Mesenchymal stem cell (in vitro differentiated cells and primary cell): Measurements from ENCODE around the gene TESK2.
A peak's percentile ranks its signal among the peaks of the same experiment; 100 is the strongest.

Experiments
- DNase-seq: peaks from one replicate; pipeline ENCODE4 v3.0.0-alpha.2; 2013
- H2AFZ ChIP-seq: one replicate; pipeline ENCODE4 v1.6.1; 2013; ENCODE audit warnings: low read depth, mild to moderate bottlenecking, control low read depth, inconsistent platforms, low read length, moderate library complexity
- H2AK5ac ChIP-seq: 2 replicates; pipeline ENCODE4 v1.6.1; 2013; ENCODE audit warnings: low read length, moderate library complexity, mild to moderate bottlenecking, inconsistent platforms; ENCODE audit not compliant: severe bottlenecking
- H2BK120ac ChIP-seq: one replicate; pipeline ENCODE4 v1.6.1; 2013; ENCODE audit warnings: low read depth, mild to moderate bottlenecking, inconsistent platforms, low read length, moderate library complexity
- H2BK12ac ChIP-seq, 2 experiments: one replicate each; pipeline ENCODE4 v1.6.1; 2013; ENCODE audit warnings: inconsistent platforms in 2 of 2, low read length in 2 of 2, mild to moderate bottlenecking in 2 of 2, moderate library complexity in 2 of 2, control low read depth in 1 of 2
- H2BK15ac ChIP-seq: one replicate; pipeline ENCODE4 v1.6.1; 2013; ENCODE audit warnings: mild to moderate bottlenecking, low read depth, inconsistent platforms; ENCODE audit not compliant: poor library complexity, severe bottlenecking
- H2BK5ac ChIP-seq: 2 replicates; pipeline ENCODE4 v1.6.1; 2013; ENCODE audit warnings: low read depth, mild to moderate bottlenecking, low read length, control low read depth, inconsistent platforms; ENCODE audit not compliant: poor library complexity, severe bottlenecking
- H3K14ac ChIP-seq, 2 experiments: one replicate each; pipeline ENCODE4 v1.6.1; 2013; ENCODE audit warnings: inconsistent platforms in 2 of 2, low read length in 2 of 2, control low read depth in 1 of 2, mild to moderate bottlenecking in 1 of 2, moderate library complexity in 1 of 2
- H3K18ac ChIP-seq, 2 experiments: one replicate each; pipeline ENCODE4 v1.6.1; 2013; ENCODE audit warnings: inconsistent platforms in 2 of 2, low read length in 2 of 2, control low read depth in 1 of 2, low read depth in 1 of 2, mild to moderate bottlenecking in 1 of 2
- H3K23ac ChIP-seq, 2 experiments: one replicate each; pipeline ENCODE4 v1.6.1; 2013; ENCODE audit warnings: inconsistent platforms in 2 of 2, low read length in 2 of 2, mild to moderate bottlenecking in 2 of 2, moderate library complexity in 2 of 2, control low read depth in 1 of 2
- H3K27ac ChIP-seq: 2 replicates; pipeline ENCODE4 v1.5.1; 2013; ENCODE audit warnings: mild to moderate bottlenecking, moderate library complexity, low read length, control low read depth, inconsistent platforms; ENCODE audit not compliant: poor library complexity, severe bottlenecking
- H3K27me3 ChIP-seq, 2 experiments: 2 replicates each; pipeline versions ENCODE4 v1.6.1 to v1.7.0; 2013; ENCODE audit warnings: low read length in 2 of 2, mild to moderate bottlenecking in 2 of 2, moderate library complexity in 2 of 2, control low read depth in 1 of 2, inconsistent platforms in 1 of 2; ENCODE audit not compliant: control insufficient read depth in 1 of 2, insufficient read depth in 1 of 2
- H3K36me3 ChIP-seq, 2 experiments: 2 replicates each; pipeline versions ENCODE4 v1.6.1 to v1.7.0; 2013; ENCODE audit warnings: low read length in 2 of 2, control low read depth in 1 of 2, inconsistent platforms in 1 of 2, low read depth in 1 of 2, mild to moderate bottlenecking in 1 of 2; ENCODE audit not compliant: insufficient read depth in 2 of 2, control insufficient read depth in 1 of 2
- H3K4ac ChIP-seq, 2 experiments: one replicate each; pipeline ENCODE4 v1.6.1; 2013; ENCODE audit warnings: inconsistent platforms in 2 of 2, low read length in 2 of 2, mild to moderate bottlenecking in 2 of 2, moderate library complexity in 2 of 2, control low read depth in 1 of 2, low read depth in 1 of 2
- H3K4me1 ChIP-seq: 2 replicates; pipeline ENCODE4 v1.6.1; 2013; ENCODE audit warnings: low read depth, low read length, control low read depth; ENCODE audit not compliant: control insufficient read depth, insufficient read depth
- H3K4me2 ChIP-seq: 2 replicates; pipeline ENCODE4 v1.6.1; 2013; ENCODE audit warnings: low read length, mild to moderate bottlenecking, inconsistent platforms; ENCODE audit not compliant: poor library complexity, severe bottlenecking
- H3K4me3 ChIP-seq, 2 experiments: 2 replicates each; pipeline versions ENCODE4 v1.5.1 to v1.7.0; 2013; ENCODE audit warnings: low read length in 2 of 2, mild to moderate bottlenecking in 2 of 2, control low read depth in 1 of 2, low read depth in 1 of 2; ENCODE audit not compliant: insufficient read depth in 1 of 2
- H3K79me1 ChIP-seq: replicated peaks from 2 replicates; pipeline ENCODE4 v1.6.1; 2013; ENCODE audit warnings: mild to moderate bottlenecking, control low read depth, low read length, inconsistent platforms; ENCODE audit not compliant: poor library complexity, severe bottlenecking
- H3K9ac ChIP-seq: 2 replicates; pipeline ENCODE4 v1.7.0; 2013; ENCODE audit warnings: mild to moderate bottlenecking, low read length, moderate library complexity
- H3K9me3 ChIP-seq: 2 replicates; pipeline ENCODE4 v1.7.0; 2013; ENCODE audit warnings: mild to moderate bottlenecking, low read length; ENCODE audit not compliant: control insufficient read depth
- H4K8ac ChIP-seq: one replicate; pipeline ENCODE4 v1.6.1; 2013; ENCODE audit warnings: inconsistent platforms, mild to moderate bottlenecking, low read length, moderate library complexity
- H4K91ac ChIP-seq: one replicate; pipeline ENCODE4 v1.6.1; 2013; ENCODE audit warnings: mild to moderate bottlenecking, low read length, inconsistent platforms
- WGBS: methylation state at CpG from one replicate; pipeline ENCODE4 v1.1.7; 2013; ENCODE audit warnings: mixed read lengths; 5-methylcytosine and 5-hydroxymethylcytosine counted together

The TESK2 gene

DNA sequence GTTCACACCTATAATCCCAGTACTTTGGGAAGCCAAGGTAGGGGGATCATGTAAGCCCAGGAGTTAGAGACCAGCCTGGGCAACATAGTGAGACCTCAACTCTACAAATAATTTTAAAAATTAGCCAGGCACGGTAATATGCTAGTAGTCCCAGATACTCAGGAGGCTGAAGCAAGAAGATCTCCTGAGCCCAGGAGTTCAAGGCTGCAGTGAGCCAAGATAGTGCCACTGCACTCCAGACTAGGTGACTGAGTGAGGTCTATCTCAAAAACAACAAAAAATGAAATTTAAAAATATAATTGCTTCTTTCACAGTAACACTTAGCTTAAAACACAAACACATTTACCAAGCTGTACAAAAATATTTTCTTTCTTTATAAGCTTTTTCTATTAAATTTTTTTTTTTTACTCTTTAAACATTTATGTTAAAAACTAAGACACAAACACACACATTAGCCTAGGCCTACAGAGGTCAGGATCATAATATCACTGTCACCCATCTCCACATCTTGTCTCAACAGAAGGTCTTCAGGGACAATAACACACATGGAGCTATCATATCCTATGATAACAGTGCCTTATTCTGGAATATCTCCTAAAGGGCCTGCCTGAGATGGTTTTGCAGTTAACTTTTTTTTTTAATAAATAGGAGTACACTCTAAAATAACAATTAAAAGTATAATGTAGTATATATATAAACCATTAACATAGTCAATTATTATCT lies 43.9 kb downstream of the TESK2 start:
- WGBS: 100% methylated on average over 1 of the region's 1 CpG
- no peak overlapping the region for H3K4me2 ChIP-seq
- no peak overlapping the region for H4K8ac ChIP-seq
- DNase-seq: no peak
- no peak overlapping the region for H2AK5ac ChIP-seq
- no peaks in the 10 kb centered on the region for H3K9me3 ChIP-seq
- no peaks in the 10 kb centered on the region for H3K36me3 ChIP-seq
- H3K23ac ChIP-seq: no peak overlapping the region
- H2AFZ ChIP-seq: no peak overlapping the region
- H3K18ac ChIP-seq: no peak overlapping the region
- no peak overlapping the region for H3K4ac ChIP-seq
- H4K91ac ChIP-seq: no peak overlapping the region
- no peak overlapping the region for H2BK12ac ChIP-seq
- H3K27ac ChIP-seq: no peak overlapping the region
- no peaks in the 10 kb centered on the region for H3K4me1 ChIP-seq
- no peak overlapping the region for H3K4me3 ChIP-seq
- no peak overlapping the region for H3K14ac ChIP-seq
- no peaks in the 10 kb centered on the region for H3K79me1 ChIP-seq
- H2BK15ac ChIP-seq: no peak overlapping the region
- H2BK5ac ChIP-seq: no peak overlapping the region
- H3K27me3 ChIP-seq: no peaks in the 10 kb centered on the region
- H3K9ac ChIP-seq: no peak overlapping the region
- no peak overlapping the region for H2BK120ac ChIP-seq

DNA sequence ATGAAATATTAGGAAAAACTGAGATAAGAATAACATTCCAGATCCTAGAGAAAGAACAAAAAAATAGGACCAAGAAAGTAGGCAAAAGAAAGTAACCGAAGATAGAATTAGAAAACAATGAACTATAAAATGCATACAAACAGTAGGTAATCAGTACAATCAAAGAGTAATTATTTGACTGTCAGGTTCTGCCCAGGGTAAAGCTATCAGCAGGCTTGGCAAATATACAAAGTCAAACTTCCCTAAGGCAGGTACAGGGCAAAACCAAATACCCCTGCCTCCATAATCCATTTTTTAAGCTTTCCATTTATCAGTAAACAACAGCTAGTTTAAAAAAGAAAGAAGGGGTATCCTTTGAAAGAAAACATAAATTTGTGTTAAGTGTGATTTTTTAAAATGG lies 44.4 kb downstream of the TESK2 start:
- Histone ChIP-seq H2BK12ac (no peak overlapping the region), H4K8ac (no peak overlapping the region), H3K4me3 (no peak overlapping the region), H2AK5ac (no peak overlapping the region), H3K9ac (no peak overlapping the region), H3K79me1 (no peaks in the 10 kb centered on the region), H3K27ac (no peak overlapping the region), H2BK120ac (no peak overlapping the region), H3K14ac (no peak overlapping the region), H3K9me3 (no peaks in the 10 kb centered on the region), H3K4ac (no peak overlapping the region), H3K18ac (no peak overlapping the region), H3K23ac (no peak overlapping the region), H3K27me3 (no peaks in the 10 kb centered on the region), H4K91ac (no peak overlapping the region), H3K36me3 (no peaks in the 10 kb centered on the region), H2AFZ (no peak overlapping the region), H3K4me1 (peaks cover 2% of the 10 kb centered on the region), H2BK5ac (no peak overlapping the region), H2BK15ac (no peak overlapping the region), H3K4me2 (no peak overlapping the region)
- no peak for DNase-seq
- WGBS: no CpG with 5 or more reads among the region's 1 CpG

DNA sequence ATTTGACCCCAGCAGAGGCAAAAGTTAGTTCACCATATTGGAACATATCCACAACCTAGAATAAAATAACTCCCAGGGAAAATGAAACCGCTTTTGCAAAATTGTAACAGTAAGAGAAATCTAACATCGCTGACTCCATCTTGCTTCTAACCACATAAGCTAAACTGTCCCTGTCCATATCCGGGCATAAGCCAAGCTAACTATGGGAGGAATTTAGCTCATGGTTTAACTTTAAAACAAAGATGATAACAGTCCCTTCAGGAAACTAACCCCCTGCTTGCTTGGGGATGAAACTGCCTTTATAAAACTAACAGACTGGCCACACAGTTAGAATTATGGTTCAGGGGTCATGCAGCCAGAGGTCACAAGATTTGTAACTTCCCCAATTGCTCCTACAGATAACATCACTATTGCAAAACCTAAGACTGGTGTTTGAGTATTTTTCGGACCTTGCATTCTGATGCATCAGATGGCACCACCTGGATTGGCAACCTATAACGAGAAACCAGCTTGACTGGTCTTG lies 46.3 kb downstream of the TESK2 start:
- Histone ChIP-seq H3K27ac (no peak overlapping the region), H3K9me3 (no peaks in the 10 kb centered on the region), H3K4ac (no peak overlapping the region), H3K9ac (no peak overlapping the region), H3K79me1 (no peaks in the 10 kb centered on the region), H3K4me2 (no peak overlapping the region), H3K23ac (no peak overlapping the region), H3K36me3 (no peaks in the 10 kb centered on the region), H3K4me1 (peaks cover 2% of the 10 kb centered on the region), H3K27me3 (no peaks in the 10 kb centered on the region), H2AFZ (no peak overlapping the region), H3K14ac (no peak overlapping the region), H4K8ac (no peak overlapping the region), H2BK12ac (no peak overlapping the region), H2AK5ac (no peak overlapping the region), H4K91ac (no peak overlapping the region), H3K4me3 (no peak overlapping the region), H2BK5ac (no peak overlapping the region), H2BK15ac (no peak overlapping the region), H3K18ac (no peak overlapping the region), H2BK120ac (no peak overlapping the region)
- WGBS: 85% methylated on average over 5 of the region's 5 CpGs
- peak; percentile 61 for DNase-seq

- 95% methylated on average over 5 of the region's 7 CpGs for WGBS
- no peaks in the 10 kb centered on the region for H3K79me1 ChIP-seq
- H3K4me1 ChIP-seq: peaks cover 2% of the 10 kb centered on the region
- no peak overlapping the region for H2AFZ ChIP-seq
- H3K4ac ChIP-seq: no peak overlapping the region
- H3K27me3 ChIP-seq: no peaks in the 10 kb centered on the region
- H2BK12ac ChIP-seq: no peak overlapping the region
- H2BK15ac ChIP-seq: no peak overlapping the region
- no peak overlapping the region for H3K27ac ChIP-seq
- H2BK120ac ChIP-seq: no peak overlapping the region
- DNase-seq: no peak
- H3K9me3 ChIP-seq: no peaks in the 10 kb centered on the region
- H3K18ac ChIP-seq: no peak overlapping the region
- H3K23ac ChIP-seq: no peak overlapping the region
- no peaks in the 10 kb centered on the region for H3K36me3 ChIP-seq
- no peak overlapping the region for H3K9ac ChIP-seq
- no peak overlapping the region for H4K8ac ChIP-seq
- H3K14ac ChIP-seq: no peak overlapping the region
- no peak overlapping the region for H4K91ac ChIP-seq
- no peak overlapping the region for H2BK5ac ChIP-seq
- H2AK5ac ChIP-seq: no peak overlapping the region
- H3K4me2 ChIP-seq: no peak overlapping the region
- H3K4me3 ChIP-seq: no peak overlapping the region
These were observed 47.1 kb downstream of the TESK2 start for GRCh38 chr1:45443580-45444446.
